H9 (cell line): Measurements from ENCODE around the gene RBMS3. TPM values are rescaled to one million over a fixed set of nuclear protein-coding genes. Genes with fewer than 3 reads are reported as not detected.

Source experiments
- DNase-seq: peaks from one replicate; pipeline ENCODE4 v3.0.0-alpha.2; 2017
- H2AFZ ChIP-seq: one replicate; pipeline ENCODE4 v1.6.1; 2013; ENCODE audit warnings: mild to moderate bottlenecking, low read length, control low read depth, moderate library complexity
- H2AK5ac ChIP-seq: 2 replicates; pipeline ENCODE4 v1.6.1; 2013; ENCODE audit warnings: low read length, control low read depth, mixed read lengths; ENCODE audit not compliant: insufficient read length
- H2BK120ac ChIP-seq: one replicate; pipeline ENCODE4 v1.6.1; 2013; ENCODE audit warnings: low read depth, mild to moderate bottlenecking, low read length, control low read depth, inconsistent platforms; ENCODE audit not compliant: poor library complexity, severe bottlenecking
- H2BK12ac ChIP-seq: 2 replicates; pipeline ENCODE4 v1.6.1; 2013; ENCODE audit warnings: low read length, control low read depth, mixed read lengths, low read depth; ENCODE audit not compliant: insufficient read length
- H2BK15ac ChIP-seq: 2 replicates; pipeline ENCODE4 v1.6.1; 2013; ENCODE audit warnings: low read depth, low read length, control low read depth
- H2BK20ac ChIP-seq: one replicate; pipeline ENCODE4 v1.6.1; 2013; ENCODE audit warnings: low read depth, mild to moderate bottlenecking, low read length, control low read depth, inconsistent platforms; ENCODE audit not compliant: poor library complexity, severe bottlenecking
- H2BK5ac ChIP-seq: 2 replicates; pipeline ENCODE4 v1.6.1; 2013; ENCODE audit warnings: low read length, control low read depth, mixed read lengths; ENCODE audit not compliant: insufficient read length
- H3K14ac ChIP-seq: 2 replicates; pipeline ENCODE4 v1.6.1; 2013; ENCODE audit warnings: low read length, control low read depth; ENCODE audit not compliant: insufficient read depth
- H3K18ac ChIP-seq: 2 replicates; pipeline ENCODE4 v1.6.1; 2013; ENCODE audit warnings: low read depth, mild to moderate bottlenecking, mixed read lengths, low read length, control low read depth; ENCODE audit not compliant: insufficient read length
- H3K23ac ChIP-seq: 2 replicates; pipeline ENCODE4 v1.6.1; 2013; ENCODE audit warnings: low read length, control low read depth, mixed read lengths, low read depth; ENCODE audit not compliant: insufficient read length
- H3K23me2 ChIP-seq: 2 replicates; pipeline ENCODE4 v1.6.1; 2013; ENCODE audit warnings: low read depth, mild to moderate bottlenecking, mixed read lengths, low read length, control low read depth; ENCODE audit not compliant: insufficient read length, poor library complexity, severe bottlenecking
- H3K27ac ChIP-seq: 2 replicates; pipeline ENCODE4 v1.5.1; 2013; ENCODE audit warnings: low read length, control low read depth, mixed read lengths, low read depth; ENCODE audit not compliant: insufficient read length
- H3K27me3 ChIP-seq: 2 replicates; pipeline ENCODE4 v1.6.1; 2013; ENCODE audit warnings: low read length, control low read depth, inconsistent platforms; ENCODE audit not compliant: insufficient read depth
- H3K4ac ChIP-seq: 2 replicates; pipeline ENCODE4 v1.6.1; 2013; ENCODE audit warnings: low read depth, mild to moderate bottlenecking, control low read depth, inconsistent platforms, low read length, moderate library complexity
- H3K4me1 ChIP-seq: 2 replicates; pipeline ENCODE4 v1.6.1; 2013; ENCODE audit warnings: low read length, control low read depth, inconsistent platforms; ENCODE audit not compliant: insufficient read depth
- H3K4me2 ChIP-seq: 2 replicates; pipeline ENCODE4 v1.6.1; 2013; ENCODE audit warnings: low read length, control low read depth, mixed read lengths; ENCODE audit not compliant: insufficient read length, insufficient read depth
- H3K56ac ChIP-seq: 2 replicates; pipeline ENCODE4 v1.6.1; 2013; ENCODE audit warnings: low read depth, mild to moderate bottlenecking, mixed read lengths, low read length, control low read depth; ENCODE audit not compliant: insufficient read length
- H3K79me1 ChIP-seq: 2 replicates; pipeline ENCODE4 v1.6.1; 2013; ENCODE audit warnings: low read depth, mild to moderate bottlenecking, moderate library complexity, low read length, control low read depth, inconsistent platforms; ENCODE audit not compliant: insufficient read depth, poor library complexity, severe bottlenecking
- H3K79me2 ChIP-seq: 2 replicates; pipeline ENCODE4 v1.6.1; 2013; ENCODE audit warnings: low read length, control low read depth, inconsistent platforms; ENCODE audit not compliant: insufficient read depth
- H3K9ac ChIP-seq: 2 replicates; pipeline ENCODE4 v1.6.1; 2013; ENCODE audit warnings: low read length, control low read depth, mixed read lengths; ENCODE audit not compliant: insufficient read length; ENCODE audit errors: extremely low read depth
- H3K9me3 ChIP-seq: one replicate; pipeline ENCODE4 v1.6.1; 2013; ENCODE audit warnings: low read depth, low read length, inconsistent platforms; ENCODE audit not compliant: control insufficient read depth
- H3T11ph ChIP-seq: one replicate; pipeline ENCODE4 v1.6.1; 2013; ENCODE audit warnings: mild to moderate bottlenecking, low read length, control low read depth, inconsistent platforms
- H4K20me1 ChIP-seq: one replicate; pipeline ENCODE4 v1.6.1; 2013; ENCODE audit not compliant: control insufficient read depth, insufficient read length, insufficient read depth
- H4K5ac ChIP-seq: 2 replicates; pipeline ENCODE4 v1.6.1; 2013; ENCODE audit warnings: low read depth, mild to moderate bottlenecking, mixed read lengths, low read length, control low read depth; ENCODE audit not compliant: insufficient read length
- H4K8ac ChIP-seq: replicated peaks from 2 replicates; pipeline ENCODE4 v1.6.1; 2013; ENCODE audit warnings: low read length, control low read depth, mixed read lengths, low read depth; ENCODE audit not compliant: insufficient read length
- H4K91ac ChIP-seq: 2 replicates; pipeline ENCODE4 v1.6.1; 2013; ENCODE audit warnings: low read depth, mild to moderate bottlenecking, moderate library complexity, mixed read lengths, low read length, control low read depth; ENCODE audit not compliant: insufficient read length
- H3K27ac Mint-ChIP-seq, 3 experiments: 2 replicates in 2 of 3; 3 replicates in 1 of 3; pipeline ENCODE4 v1.8.0; 2020 to 2021; ENCODE audit warnings: mixed read lengths in 3 of 3, mild to moderate bottlenecking in 1 of 3, moderate library complexity in 1 of 3
- H3K27me3 Mint-ChIP-seq: 2 replicates; pipeline ENCODE4 v1.8.0; 2021; ENCODE audit warnings: low read depth, mild to moderate bottlenecking, moderate library complexity, mixed read lengths
- H3K36me3 Mint-ChIP-seq, 3 experiments: 2 replicates in 2 of 3; 3 replicates in 1 of 3; pipeline ENCODE4 v1.8.0; 2020 to 2021; ENCODE audit warnings: low read depth in 3 of 3, mixed read lengths in 3 of 3; ENCODE audit not compliant: insufficient read depth in 1 of 3
- H3K4me1 Mint-ChIP-seq, 2 experiments: 2 replicates each; pipeline ENCODE4 v1.8.0; 2020; ENCODE audit warnings: mixed read lengths in 2 of 2
- H3K4me3 Mint-ChIP-seq, 2 experiments: 2 replicates in 1 of 2; 3 replicates in 1 of 2; pipeline ENCODE4 v1.8.0; 2020 to 2021; ENCODE audit warnings: mild to moderate bottlenecking in 2 of 2, mixed read lengths in 2 of 2, moderate library complexity in 1 of 2
- H3K9me3 Mint-ChIP-seq, 2 experiments: 2 replicates in 1 of 2; 3 replicates in 1 of 2; pipeline ENCODE4 v1.8.0; 2020; ENCODE audit warnings: mild to moderate bottlenecking in 2 of 2, mixed read lengths in 2 of 2, moderate library complexity in 1 of 2
- CTCF ChIP-seq: fragments of 200-600 bp; sonication (generic); conservative IDR thresholded peaks from 3 replicates; pipeline ENCODE4 v1.8.0; 2021; ENCODE audit warnings: antibody characterized with exemption, mild to moderate bottlenecking
- WGBS: extraction: QIAGEN DNeasy Blood & Tissue Kit; methylation state at CpG from one replicate; pipeline ENCODE4 v1.1.7; 2013; ENCODE audit warnings: missing lambda C conversion rate, low lambda C conversion rate, mixed read lengths; ENCODE audit not compliant: insufficient read length; ENCODE audit errors: extremely low coverage; 5-methylcytosine and 5-hydroxymethylcytosine counted together
- total RNA-seq: library from RNA; stranded (reverse); gene quantifications from 2 replicates; pipeline ENCODE4 v1.2.1, GENCODE V29; 2021

RBMS3 gene
- total RNA-seq, 1 experiment from 2014 or later = 8.1 TPM

- H4K20me1 ChIP-seq = no peaks in the 10 kb centered on the region
- no peak overlapping the region for H3K4ac ChIP-seq
- H3K4me2 ChIP-seq = no peak overlapping the region
- no peaks in the 10 kb centered on the region for H3K27me3 ChIP-seq
- no peaks in the 10 kb centered on the region for H3K79me2 ChIP-seq
- H3K4me1 Mint-ChIP-seq = peaks cover 14 to 38% of the 10 kb centered on the region in 2 experiments
- no peak overlapping the region for H3K14ac ChIP-seq
- no peak overlapping the region for H2BK15ac ChIP-seq
- no peaks in the 10 kb centered on the region for H3K27me3 Mint-ChIP-seq
- no peaks in the 10 kb centered on the region for H3K23me2 ChIP-seq
- H4K5ac ChIP-seq = no peak overlapping the region
- no peak overlapping the region for H3K9ac ChIP-seq
- H3K27ac ChIP-seq = no peak overlapping the region
- H4K91ac ChIP-seq = no peak overlapping the region
- no peak overlapping the region for H2BK120ac ChIP-seq
- no peaks in the 10 kb centered on the region for H3K36me3 Mint-ChIP-seq
- no peak overlapping the region for H3K4me3 Mint-ChIP-seq
- no peak overlapping the region for H3K18ac ChIP-seq
- no peak for DNase-seq
- H3K4me1 ChIP-seq = no peaks in the 10 kb centered on the region; the same call in 1 of the 2 replicates
- no peak overlapping the region for H3T11ph ChIP-seq
- no peak for TF ChIP-seq CTCF
- no peak overlapping the region for H3K23ac ChIP-seq
- no peak overlapping the region for H2BK5ac ChIP-seq
- H3K9me3 ChIP-seq = no peaks in the 10 kb centered on the region
- H2BK12ac ChIP-seq = no peak overlapping the region
- H3K9me3 Mint-ChIP-seq = no peaks in the 10 kb centered on the region
- H4K8ac ChIP-seq = no peak overlapping the region
- no peak overlapping the region for H2AK5ac ChIP-seq
- H2AFZ ChIP-seq = no peak overlapping the region
- no peak overlapping the region for H3K27ac Mint-ChIP-seq
- no peaks in the 10 kb centered on the region for H3K79me1 ChIP-seq
- no peak overlapping the region for H2BK20ac ChIP-seq
- H3K56ac ChIP-seq = no peak overlapping the region
- WGBS = no CpG with 5 or more reads among the region's 3 CpGs
Observed at GRCh38 chr3:29334706-29335105, 53.8 kb downstream of the RBMS3 start.
